Panc1 (cell line): ENCODE results near the gene RAD52.

ENCODE experiments used
- CTCF ChIP-seq: fragments of 450-650 bp; IDR thresholded peaks from 2 replicates; pipeline ENCODE4 v1.5.1; 2017; ENCODE audit warnings: mild to moderate bottlenecking
- POLR2AphosphoS5 ChIP-seq: IDR thresholded peaks from 2 replicates; pipeline ENCODE4 v1.6.1; 2012; ENCODE audit warnings: mild to moderate bottlenecking, low read depth, low read length, moderate library complexity
- REST ChIP-seq, 2 experiments: IDR thresholded peaks; 2 replicates each; pipeline ENCODE4 v1.6.1; 2011 to 2012; ENCODE audit warnings: low read depth in 2 of 2, control low read depth in 1 of 2, low read length in 1 of 2, mild to moderate bottlenecking in 1 of 2, moderate library complexity in 1 of 2; ENCODE audit not compliant: insufficient read depth in 1 of 2
- SIN3A ChIP-seq: IDR thresholded peaks from 2 replicates; pipeline ENCODE4 v1.6.1; 2012; ENCODE audit warnings: low read depth, mild to moderate bottlenecking, low read length, moderate library complexity, borderline replicate concordance; ENCODE audit not compliant: insufficient read depth
- TCF7L2 ChIP-seq: IDR thresholded peaks from 2 replicates; pipeline ENCODE4 v1.6.1; 2011; ENCODE audit warnings: mild to moderate bottlenecking, low read depth, low read length, inconsistent platforms

- TF ChIP-seq CTCF (no peak), POLR2AphosphoS5 (no peak), REST (IDR thresholded peaks at IDR 0.05; ENCODE audit: insufficient read depth in 1 of 2, low read depth in 2 of 2, low read length in 1 of 2) (no peak), TCF7L2 (no peak), SIN3A (no peak)
Measured at GRCh38 chr12:916240-916639, 33.3 kb downstream of the RAD52 start.
